HL-60 (cell line): ENCODE data around the gene BRD3OS.

ENCODE experiments used
- DNase-seq, 2 experiments: peaks; one replicate each; pipeline ENCODE4 v3.0.0-alpha.2; 2010 to 2020; ENCODE audit warnings: low read depth in 1 of 2, low spot score in 1 of 2
- H3K27ac ChIP-seq: fragments of 250-450 bp; sonication (Bioruptor Pico); replicated peaks from 2 replicates; pipeline ENCODE4 v1.5.1; 2020; ENCODE audit warnings: mild to moderate bottlenecking, moderate library complexity
- H3K27me3 ChIP-seq: fragments of 250-450 bp; sonication (Bioruptor Pico); 2 replicates; pipeline ENCODE4 v1.5.1; 2021; ENCODE audit warnings: mild to moderate bottlenecking, moderate library complexity; ENCODE audit not compliant: insufficient read depth, poor library complexity, severe bottlenecking
- H3K4me3 ChIP-seq: replicated peaks from 2 replicates; pipeline ENCODE4 v1.5.1; 2011; ENCODE audit warnings: mild to moderate bottlenecking, control low read depth, low read length; ENCODE audit not compliant: insufficient read depth
- CTCF ChIP-seq: IDR thresholded peaks from one replicate; pipeline ENCODE4 v1.5.1; 2011; ENCODE audit warnings: low read length, control low read depth, inconsistent platforms; ENCODE audit not compliant: insufficient read depth
- GABPA ChIP-seq: IDR thresholded peaks from 2 replicates; pipeline ENCODE4 v1.6.1; 2012; ENCODE audit warnings: low read depth
- POLR2AphosphoS5 ChIP-seq: IDR thresholded peaks from 2 replicates; pipeline ENCODE4 v1.6.1; 2012; ENCODE audit warnings: low read depth
- REST ChIP-seq: IDR thresholded peaks from 2 replicates; pipeline ENCODE4 v1.6.1; 2012; ENCODE audit warnings: low read depth; ENCODE audit not compliant: insufficient replicate concordance
- SPI1 ChIP-seq: IDR thresholded peaks from 2 replicates; pipeline ENCODE4 v1.6.1; 2012; ENCODE audit warnings: low read depth, mild to moderate bottlenecking, borderline replicate concordance

BRD3OS gene

GRCh38 chr9:133981589-133981957 is 43.7 kb upstream of the BRD3OS start:
- TF ChIP-seq GABPA (no peak), SPI1 (no peak), POLR2AphosphoS5 (no peak), CTCF (no peak), REST (no peak)
- H3K27ac ChIP-seq = no peak overlapping the region
- no peak for DNase-seq
- H3K27me3 ChIP-seq = no peaks in the 10 kb centered on the region
- no peak overlapping the region for H3K4me3 ChIP-seq

- Histone ChIP-seq H3K27me3 (no peaks in the 10 kb centered on the region), H3K27ac (no peak overlapping the region), H3K4me3 (no peak overlapping the region)
- DNase-seq = no peak
- TF ChIP-seq POLR2AphosphoS5 (no peak), CTCF (no peak), REST (no peak), GABPA (no peak), SPI1 (no peak)
These were observed 43.2 kb upstream of the BRD3OS start for GRCh38 chr9:133981958-133982681.

GRCh38 chr9:133982971-133983720 is 42.1 kb upstream of the BRD3OS start:
- TF ChIP-seq SPI1 = no peak
- TF ChIP-seq REST = no peak
- TF ChIP-seq CTCF = no peak
- TF ChIP-seq POLR2AphosphoS5 = no peak
- TF ChIP-seq GABPA = no peak
- Histone ChIP-seq H3K4me3 (no peak overlapping the region), H3K27me3 (no peaks in the 10 kb centered on the region), H3K27ac (no peak overlapping the region)
- DNase-seq = no peak
